B cell (primary cell): Measurements from ENCODE around the gene LIMK2.

ENCODE experiments used
- EZH2 ChIP-seq: IDR thresholded peaks from 2 replicates; pipeline ENCODE4 v1.6.1; 2012; ENCODE audit warnings: borderline replicate concordance, low read depth, mild to moderate bottlenecking, moderate library complexity, low read length; ENCODE audit not compliant: insufficient read depth, poor library complexity, severe bottlenecking
- TF ChIP-seq, protein P1 (sequence below): fragments of 200-600 bp; IDR thresholded peaks from one replicate; pipeline ENCODE4 v1.8.0; 2022; ENCODE audit warnings: antibody characterized with exemption, mild to moderate bottlenecking

DNA sequence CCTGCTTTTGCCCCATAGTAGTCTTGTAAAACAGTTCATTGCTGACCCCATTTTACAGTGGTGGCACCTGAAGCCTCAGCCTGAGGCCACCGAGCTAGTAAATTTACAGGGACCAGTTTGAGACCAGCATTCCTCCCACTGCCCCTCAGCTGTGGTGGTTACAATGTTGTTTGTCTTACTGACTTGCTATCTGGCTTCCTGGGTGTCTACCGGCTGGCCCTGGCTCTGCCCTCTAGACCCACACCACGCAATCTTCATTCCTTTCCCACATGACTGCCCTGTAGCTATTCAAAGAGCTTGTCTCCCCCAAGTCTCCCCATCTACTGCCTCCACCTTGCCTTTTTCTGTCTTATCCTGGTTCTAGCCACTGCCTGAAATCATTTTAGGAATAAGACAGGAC lies 59.4 kb downstream of the LIMK2 start:
- TF ChIP-seq, protein P1, sequence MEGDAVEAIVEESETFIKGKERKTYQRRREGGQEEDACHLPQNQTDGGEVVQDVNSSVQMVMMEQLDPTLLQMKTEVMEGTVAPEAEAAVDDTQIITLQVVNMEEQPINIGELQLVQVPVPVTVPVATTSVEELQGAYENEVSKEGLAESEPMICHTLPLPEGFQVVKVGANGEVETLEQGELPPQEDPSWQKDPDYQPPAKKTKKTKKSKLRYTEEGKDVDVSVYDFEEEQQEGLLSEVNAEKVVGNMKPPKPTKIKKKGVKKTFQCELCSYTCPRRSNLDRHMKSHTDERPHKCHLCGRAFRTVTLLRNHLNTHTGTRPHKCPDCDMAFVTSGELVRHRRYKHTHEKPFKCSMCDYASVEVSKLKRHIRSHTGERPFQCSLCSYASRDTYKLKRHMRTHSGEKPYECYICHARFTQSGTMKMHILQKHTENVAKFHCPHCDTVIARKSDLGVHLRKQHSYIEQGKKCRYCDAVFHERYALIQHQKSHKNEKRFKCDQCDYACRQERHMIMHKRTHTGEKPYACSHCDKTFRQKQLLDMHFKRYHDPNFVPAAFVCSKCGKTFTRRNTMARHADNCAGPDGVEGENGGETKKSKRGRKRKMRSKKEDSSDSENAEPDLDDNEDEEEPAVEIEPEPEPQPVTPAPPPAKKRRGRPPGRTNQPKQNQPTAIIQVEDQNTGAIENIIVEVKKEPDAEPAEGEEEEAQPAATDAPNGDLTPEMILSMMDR: no peak
- no peak for TF ChIP-seq EZH2
